HEK293T (cell line): ENCODE data around the gene WDR90.

ENCODE experiments used
- CTCF ChIA-PET: fragments of 350-600 bp; formaldehyde crosslinking; extraction: SDS; loops from one replicate; lab custom pipeline; 2021; ENCODE audit warnings: antibody characterized with exemption, inconsistent platforms; lab: Yijun Ruan, JAX
- POLR2A ChIA-PET: fragments of 350-600 bp; formaldehyde crosslinking; extraction: SDS; loops from one replicate; lab custom pipeline; 2020; ENCODE audit warnings: antibody characterized with exemption, inconsistent platforms; lab: Yijun Ruan, JAX
- DNase-seq: peaks from one replicate; pipeline ENCODE4 v3.0.0; 2012; ENCODE audit warnings: mixed read lengths; ENCODE audit errors: extremely low spot score
- ARNT ChIP-seq: fragments of 450-650 bp; IDR thresholded peaks from 2 replicates; pipeline ENCODE4 v1.6.1; 2017; ENCODE audit warnings: mild to moderate bottlenecking
- BHLHE40 ChIP-seq: fragments of 450-650 bp; IDR thresholded peaks from 2 replicates; pipeline ENCODE4 v1.6.1; 2016; ENCODE audit warnings: mild to moderate bottlenecking, moderate library complexity, borderline replicate concordance
- CTBP1 ChIP-seq: fragments of 450-650 bp; IDR thresholded peaks from 2 replicates; pipeline ENCODE4 v1.6.1; 2016; ENCODE audit warnings: borderline replicate concordance
- ELF4 ChIP-seq: fragments of 450-650 bp; IDR thresholded peaks from 2 replicates; pipeline ENCODE4 v1.6.1; 2017; ENCODE audit warnings: antibody characterized with exemption
- FOXA1 ChIP-seq: fragments of 450-650 bp; IDR thresholded peaks from 2 replicates; pipeline ENCODE4 v1.6.1; 2016; ENCODE audit warnings: mild to moderate bottlenecking
- FOXK2 ChIP-seq: fragments of 450-650 bp; IDR thresholded peaks from 2 replicates; pipeline ENCODE4 v1.6.1; 2016; ENCODE audit warnings: mild to moderate bottlenecking
- FOXM1 ChIP-seq: fragments of 450-650 bp; IDR thresholded peaks from 2 replicates; pipeline ENCODE4 v1.6.1; 2017; ENCODE audit warnings: mild to moderate bottlenecking, borderline replicate concordance
- HDGF ChIP-seq: fragments of 450-650 bp; IDR thresholded peaks from 2 replicates; pipeline ENCODE4 v1.6.1; 2017; ENCODE audit warnings: antibody characterized with exemption, borderline replicate concordance
- L3MBTL2 ChIP-seq: fragments of 450-650 bp; conservative IDR thresholded peaks from 2 replicates; pipeline ENCODE4 v1.6.1; 2016; ENCODE audit warnings: mild to moderate bottlenecking
- LEF1 ChIP-seq: fragments of 450-650 bp; IDR thresholded peaks from 2 replicates; pipeline ENCODE4 v1.6.1; 2017; ENCODE audit warnings: mild to moderate bottlenecking, borderline replicate concordance
- PKNOX1 ChIP-seq: fragments of 450-650 bp; IDR thresholded peaks from 2 replicates; pipeline ENCODE4 v1.6.1; 2016
- SP1 ChIP-seq: fragments of 450-650 bp; IDR thresholded peaks from 2 replicates; pipeline ENCODE4 v1.6.1; 2017
- SUZ12 ChIP-seq: fragments of 450-650 bp; IDR thresholded peaks from 2 replicates; pipeline ENCODE4 v1.6.1; 2016; ENCODE audit warnings: mild to moderate bottlenecking
- TARDBP ChIP-seq: fragments of 450-650 bp; IDR thresholded peaks from 2 replicates; pipeline ENCODE4 v1.6.1; 2016
- ZNF384 ChIP-seq: fragments of 450-650 bp; IDR thresholded peaks from 2 replicates; pipeline ENCODE4 v1.6.1; 2016

Gene WDR90

GRCh38 chr16:682493-683395 lies 33.6 kb downstream of the WDR90 start:
- ChIA-PET POLR2A (interaction anchor here (1.3 to 3.0 kb wide), 6 partner anchors 7 to 46 kb away, joined by 5 to 33 read pairs (median 10); partner anchors contain the start of genes ANTKMT, METTL26, RHOT2 and WDR24), CTCF (no interaction called here)
- TF ChIP-seq SP1 = no peak
- TF ChIP-seq FOXK2 = no peak
- TF ChIP-seq L3MBTL2 = peak; percentile 42
- no peak for TF ChIP-seq FOXM1

GRCh38 chr16:683396-684070 lies 34.4 kb downstream of the WDR90 start:
- ChIA-PET CTCF (no interaction called here), POLR2A (interaction anchor here (1.4 kb wide), 1 partner anchor 38 kb away, joined by 4 read pairs; the partner anchor contains the start of gene ANTKMT)
- TF ChIP-seq ELF4 (no peak), L3MBTL2 (peak; percentile 33), HDGF (peak; percentile 58; the same call in 1 of the 2 replicates)
- no peak for DNase-seq

More at GRCh38 chr16:682493-683395, 33.6 kb downstream of the WDR90 start:
- DNase-seq = no peak

- CTCF ChIA-PET = no interaction called here
- peak; percentile 91 for DNase-seq
- TF ChIP-seq BHLHE40 (no peak), HDGF (no peak), SP1 (no peak), L3MBTL2 (peak; percentile 72), TARDBP (no peak), ELF4 (peak; percentile 92), PKNOX1 (peak; percentile 20; the same call in 1 of the 2 replicates), CTBP1 (no peak), FOXA1 (no peak), ZNF384 (no peak), FOXM1 (0 out of 2 replicates have a peak, but pooled peaks have one; percentile 53), LEF1 (no peak; the same call in 1 of the 2 replicates), ARNT (peak; percentile 42)
- POLR2A ChIA-PET = interaction anchor here (0.5 to 1.4 kb wide), 5 partner anchors 9 to 597 kb away, joined by 3 to 4 read pairs (median 3); partner anchors contain the start of gene ANTKMT
Measured at GRCh38 chr16:684071-684794, 35.1 kb downstream of the WDR90 start, which contains the start of gene JMJD8. Gene JMJD8, minus strand, starts transcription at chr16:684334. Its CDS starts 15 bp downstream, at chr16:684319.

GRCh38 chr16:684961-685696 lies 36.0 kb downstream of the WDR90 start:
- POLR2A ChIA-PET = interaction anchor here (0.6 to 1.4 kb wide), 4 partner anchors 8 to 598 kb away, joined by 3 to 4 read pairs (median 3); partner anchors contain the start of gene ANTKMT
- no peak for TF ChIP-seq FOXK2
- no peak for TF ChIP-seq LEF1
- TF ChIP-seq SUZ12 = no peak
- TF ChIP-seq PKNOX1 = no peak
- no peak for TF ChIP-seq ZNF384
- TF ChIP-seq ARNT = no peak
- no peak for DNase-seq
- CTCF ChIA-PET = no interaction called here

GRCh38 chr16:685967-686366 lies 36.8 kb downstream of the WDR90 start:
- DNase-seq = no peak
- no peak for TF ChIP-seq ARNT
- no peak for TF ChIP-seq FOXK2
- no peak for TF ChIP-seq ELF4
- TF ChIP-seq PKNOX1 = no peak
- no peak for TF ChIP-seq TARDBP
- TF ChIP-seq FOXA1 = no peak
- ChIA-PET POLR2A (interaction anchor here (1.1 to 1.4 kb wide), 2 partner anchors 34 to 55 kb away, joined by 3 to 4 read pairs; partner anchors contain the start of gene CIAO3), CTCF (interaction anchor here (0.6 kb wide), 1 partner anchor 892 kb away, joined by 3 read pairs; no protein-coding TSS in a partner anchor)
